Esophagus squamous epithelium (tissue), 5 donors: ENCODE measurements around the gene ARL4D. TPM values are rescaled to one million over a fixed set of nuclear protein-coding genes. Genes with fewer than 3 reads are reported as not detected.
"Not testable (repeated sequence)": the region's sequence is repeated elsewhere in the genome, so short reads cannot be mapped to it uniquely, and the experiment has no call there.

Source experiments
- DNase-seq: peaks from one replicate; lab custom pipeline; 2025; lab: John Stamatoyannopoulos, UW
- H3K27ac ChIP-seq, 4 donors: fragments of 200-600 bp; sonication (generic); one replicate each; pipeline ENCODE4 v1.5.1; 2016 to 2019; ENCODE audit warnings: mild to moderate bottlenecking in 1 of 4
- H3K27me3 ChIP-seq, 4 donors: fragments of 200-600 bp; sonication (generic); 1 replicate in 3 of 4; 2 replicates in 1 of 4; pipeline versions ENCODE4 v1.5.1 to v1.6.0; 2017 to 2021; ENCODE audit warnings: antibody characterized with exemption in 1 of 4
- H3K36me3 ChIP-seq, 3 donors: fragments of 200-600 bp; sonication (generic); one replicate each; pipeline ENCODE4 v1.5.1; 2016 to 2019
- H3K4me1 ChIP-seq, 3 donors: fragments of 200-600 bp; sonication (generic); one replicate each; pipeline ENCODE4 v1.5.1; 2017 to 2019
- H3K4me3 ChIP-seq, 4 donors: fragments of 200-600 bp; sonication (generic); 1 replicate in 3 of 4; 2 replicates in 1 of 4; pipeline ENCODE4 v1.5.1; 2016 to 2019; ENCODE audit warnings: mild to moderate bottlenecking in 2 of 4, moderate library complexity in 1 of 4
- H3K9me3 ChIP-seq, 3 donors: fragments of 200-600 bp; sonication (generic); one replicate each; pipeline ENCODE4 v1.5.1; 2016 to 2019
- POLR2A ChIP-seq, 4 donors: fragments of 450-650 bp; IDR thresholded peaks; one replicate each; pipeline ENCODE4 v1.6.1; 2017; ENCODE audit warnings: antibody characterized with exemption in 4 of 4, mild to moderate bottlenecking in 4 of 4, moderate library complexity in 3 of 4
- WGBS, 2 donors: methylation state at CpG; one replicate each; pipeline ENCODE4 v1.1.5; 2018; 5-methylcytosine and 5-hydroxymethylcytosine counted together
- intact Hi-C: fragments of 100-400 bp; cut with DNase I; formaldehyde crosslinking; loops from one replicate; pipeline ENCODE4 v1.15.0; 2022
- total RNA-seq, 4 donors: library from RNA; depleted of rRNA; stranded (reverse); fragments of >200 nt; gene quantifications; one replicate each; pipeline ENCODE4 v1.1.0, GENCODE V29; 2016
- TF ChIP-seq, protein P1 (sequence below), 6 experiments: fragments of 450-650 bp in 4 of 6; fragments of 200-600 bp in 2 of 6; sonication (generic) in 2 of 6; IDR thresholded peaks; one replicate each; pipeline ENCODE4 v1.5.1; 2016 to 2019; ENCODE audit warnings: antibody characterized with exemption in 6 of 6, mild to moderate bottlenecking in 4 of 6, moderate library complexity in 4 of 6
- donor health status: DM: yes; HTN: yes; CAD: no.

The ARL4D gene
- total RNA-seq, 4 donors from 2014 or later, result 54.2 to 94.1 (median 61.5) TPM

DNA sequence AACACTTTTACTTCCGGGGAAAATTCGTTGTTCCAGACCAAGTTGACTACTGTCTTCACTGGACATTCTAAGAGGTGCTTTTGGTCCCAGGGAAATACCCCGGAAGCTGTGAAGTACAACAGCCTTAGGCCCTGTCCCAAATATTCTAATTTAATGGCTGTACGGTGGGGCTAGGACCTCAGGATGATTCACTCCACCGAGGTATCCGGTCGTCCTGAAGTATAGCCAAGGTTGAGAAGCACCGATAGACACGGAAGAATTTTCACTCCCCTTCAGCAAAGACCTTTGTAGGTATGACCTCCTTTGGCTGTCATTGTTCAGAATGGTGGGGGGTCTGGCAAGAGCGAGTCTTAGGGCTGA, 34.9 kb upstream of the ARL4D start:
- intact Hi-C loops, result no loop called here
- TF ChIP-seq POLR2A (IDR thresholded peaks at IDR 0.05), result no peak
- TF ChIP-seq, protein P1, sequence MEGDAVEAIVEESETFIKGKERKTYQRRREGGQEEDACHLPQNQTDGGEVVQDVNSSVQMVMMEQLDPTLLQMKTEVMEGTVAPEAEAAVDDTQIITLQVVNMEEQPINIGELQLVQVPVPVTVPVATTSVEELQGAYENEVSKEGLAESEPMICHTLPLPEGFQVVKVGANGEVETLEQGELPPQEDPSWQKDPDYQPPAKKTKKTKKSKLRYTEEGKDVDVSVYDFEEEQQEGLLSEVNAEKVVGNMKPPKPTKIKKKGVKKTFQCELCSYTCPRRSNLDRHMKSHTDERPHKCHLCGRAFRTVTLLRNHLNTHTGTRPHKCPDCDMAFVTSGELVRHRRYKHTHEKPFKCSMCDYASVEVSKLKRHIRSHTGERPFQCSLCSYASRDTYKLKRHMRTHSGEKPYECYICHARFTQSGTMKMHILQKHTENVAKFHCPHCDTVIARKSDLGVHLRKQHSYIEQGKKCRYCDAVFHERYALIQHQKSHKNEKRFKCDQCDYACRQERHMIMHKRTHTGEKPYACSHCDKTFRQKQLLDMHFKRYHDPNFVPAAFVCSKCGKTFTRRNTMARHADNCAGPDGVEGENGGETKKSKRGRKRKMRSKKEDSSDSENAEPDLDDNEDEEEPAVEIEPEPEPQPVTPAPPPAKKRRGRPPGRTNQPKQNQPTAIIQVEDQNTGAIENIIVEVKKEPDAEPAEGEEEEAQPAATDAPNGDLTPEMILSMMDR (IDR thresholded peaks at IDR 0.05), result no peak
- H3K9me3 ChIP-seq, result peaks cover 0 to 6% (median 0%) of the 10 kb centered on the region in 3 donors
- WGBS, 2 donors, result 81 to 90% methylated on average over 8 to 10 of the region's 10 CpGs
- H3K4me1 ChIP-seq, result peaks cover 6 to 44% (median 18%) of the 10 kb centered on the region in 3 donors
- DNase-seq, result no peak
- no peak overlapping the region for H3K27ac ChIP-seq
- H3K4me3 ChIP-seq, result no peak overlapping the region
- H3K27me3 ChIP-seq, result no peaks in the 10 kb centered on the region
- no peaks in the 10 kb centered on the region for H3K36me3 ChIP-seq

DNA sequence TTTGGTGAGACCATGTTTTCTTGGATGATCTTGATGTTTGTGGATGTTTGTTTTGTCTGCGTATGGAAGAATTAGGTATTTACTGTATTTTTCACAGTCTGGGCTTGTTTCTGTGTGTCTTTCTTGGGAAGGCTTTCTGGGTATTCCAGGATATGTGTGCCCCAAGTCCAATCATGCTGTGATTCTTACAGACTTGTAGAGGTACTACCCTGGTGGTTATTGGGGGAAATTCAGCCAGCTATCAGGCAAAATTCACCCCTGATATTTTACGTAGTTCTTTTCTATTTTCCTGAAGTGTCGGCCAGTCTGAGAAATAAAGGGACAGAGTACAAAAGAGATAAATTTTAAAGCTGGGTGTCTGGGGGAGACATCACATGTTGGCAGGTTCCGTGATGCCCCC, 33.4 kb upstream of the ARL4D start:
- Histone ChIP-seq H3K4me1 (peaks cover 6 to 45% (median 24%) of the 10 kb centered on the region in 3 donors), H3K36me3 (no peaks in the 10 kb centered on the region), H3K9me3 (peaks cover 0 to 6% (median 0%) of the 10 kb centered on the region in 3 donors), H3K27ac (no peak overlapping the region), H3K27me3 (no peaks in the 10 kb centered on the region), H3K4me3 (no peak overlapping the region)
- DNase-seq, result no peak
- 86% methylated on average over 4 of the region's 4 CpGs for WGBS, 2 donors
- intact Hi-C loops, result no loop called here
- TF ChIP-seq POLR2A (IDR thresholded peaks at IDR 0.05), result no peak
- TF ChIP-seq, protein P1 (IDR thresholded peaks at IDR 0.05), result peak in 4 of 6 experiments; percentile 13 to 38 (median 24)

DNA sequence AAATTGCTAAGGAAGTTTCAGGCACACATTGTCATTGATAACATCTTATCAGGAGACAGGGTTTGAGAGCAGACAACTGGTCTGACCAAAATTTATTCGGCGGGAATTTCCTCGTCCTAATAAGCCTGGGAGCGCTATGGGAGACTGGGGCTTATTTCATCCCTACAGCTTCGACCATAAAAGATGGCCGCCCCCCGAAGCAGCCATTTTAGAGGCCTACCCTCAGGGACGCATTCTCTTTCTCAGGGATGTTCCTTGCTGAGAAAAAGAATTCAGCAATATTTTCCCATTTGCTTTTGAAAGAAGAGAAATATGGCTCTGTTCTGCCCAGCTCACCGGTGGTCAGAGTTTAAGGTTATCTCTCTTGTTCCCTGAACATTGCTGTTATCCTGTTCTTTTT, 32.9 kb upstream of the ARL4D start:
- WGBS, 2 donors, result 81 to 89% methylated on average over 9 of the region's 9 CpGs
- DNase-seq, intact Hi-C loops: not testable (repeated sequence)

DNA sequence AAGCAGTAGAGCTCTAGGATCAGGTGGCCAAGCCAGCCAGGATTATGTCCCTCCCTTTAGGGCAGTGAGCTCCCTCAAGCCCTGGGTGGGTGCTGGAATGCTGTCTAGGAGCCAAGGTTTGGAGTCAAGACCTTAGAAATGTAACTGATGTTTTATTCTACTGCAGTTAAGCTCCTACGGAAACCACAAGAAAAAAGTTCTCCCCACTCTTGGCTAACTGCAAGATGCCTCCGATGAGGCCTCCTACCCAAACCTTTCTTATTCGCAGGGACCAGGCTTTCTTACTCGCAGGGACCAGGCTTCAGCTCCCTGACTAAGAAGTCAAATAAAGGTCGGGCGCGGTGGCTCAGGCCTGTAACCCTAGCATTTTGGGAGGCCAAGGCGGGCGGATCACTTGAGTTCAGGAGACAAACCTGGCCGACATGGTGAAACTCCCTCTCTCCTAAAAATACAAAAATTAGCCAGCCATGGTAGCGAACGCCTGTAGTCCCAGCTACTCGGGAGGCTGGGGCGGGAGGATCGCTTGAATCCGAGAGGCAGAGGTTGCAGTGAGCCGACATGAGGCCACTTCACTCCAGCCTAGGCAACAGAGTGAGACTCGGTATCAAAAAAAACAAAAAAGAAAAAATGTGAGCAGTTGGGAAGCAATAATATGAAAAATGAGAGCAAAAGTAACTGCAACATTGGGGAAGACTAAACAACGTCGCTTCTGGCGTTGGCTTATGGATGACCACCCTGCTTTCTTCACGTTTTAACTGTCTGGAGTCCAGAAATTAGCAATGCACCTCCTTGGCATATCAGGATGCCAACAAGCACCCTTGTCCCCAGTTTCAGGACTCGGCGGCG, 31.7 kb upstream of the ARL4D start:
- intact Hi-C loops, result no loop called here
- WGBS, 2 donors, result 64 to 65% methylated on average over 21 to 23 of the region's 25 CpGs
- no peak for DNase-seq
- peaks cover 6 to 45% (median 22%) of the 10 kb centered on the region in 3 donors for H3K4me1 ChIP-seq
- TF ChIP-seq POLR2A (IDR thresholded peaks at IDR 0.05), result no peak
- TF ChIP-seq, protein P1 (IDR thresholded peaks at IDR 0.05), result no peak
- H3K36me3 ChIP-seq, result no peaks in the 10 kb centered on the region
- H3K27me3 ChIP-seq, result no peaks in the 10 kb centered on the region
- peak overlapping the region in 3 of 4 donors; percentile 60 to 75 (median 60) for H3K4me3 ChIP-seq
- peak overlapping the region; percentile 98 to 100 (median 99) for H3K27ac ChIP-seq
- H3K9me3 ChIP-seq, result no peaks in the 10 kb centered on the region

More for the DNA sequence above, 32.9 kb upstream of the ARL4D start:
- peaks cover 6 to 49% (median 24%) of the 10 kb centered on the region in 3 donors for H3K4me1 ChIP-seq
- not testable (repeated sequence) for H3K27me3 ChIP-seq, H3K36me3 ChIP-seq, H3K9me3 ChIP-seq, H3K4me3 ChIP-seq, H3K27ac ChIP-seq

DNA sequence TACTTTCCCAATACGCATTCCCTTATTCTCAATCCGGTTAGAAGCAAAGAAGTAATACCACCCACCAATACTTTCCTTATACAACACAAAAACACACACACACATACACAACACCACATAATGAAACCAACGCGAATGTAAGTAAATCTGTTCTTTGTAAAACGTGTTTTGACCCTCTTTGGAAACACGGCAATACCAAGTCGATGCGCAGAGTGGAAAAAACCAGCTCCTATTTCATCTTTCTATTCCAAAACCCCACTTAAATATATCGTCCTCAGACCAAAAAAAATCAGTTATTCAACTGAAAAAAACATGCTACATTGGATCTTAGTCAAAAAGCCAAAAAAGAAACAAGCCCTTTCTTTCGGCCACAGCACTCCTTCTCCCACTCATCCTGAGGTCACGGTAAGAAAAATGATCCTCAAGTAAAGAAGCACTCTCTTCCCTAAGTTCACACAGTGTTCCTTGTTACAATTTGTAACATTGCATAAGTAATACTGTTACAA, 31.0 kb upstream of the ARL4D start:
- peak in 1 of 4 donors; percentile 10 for TF ChIP-seq POLR2A (IDR thresholded peaks at IDR 0.05)
- TF ChIP-seq, protein P1 (IDR thresholded peaks at IDR 0.05), result no peak
- H3K27ac ChIP-seq, result peak overlapping the region; percentile 98 to 100 (median 99)
- no peaks in the 10 kb centered on the region for H3K27me3 ChIP-seq
- no peaks in the 10 kb centered on the region for H3K9me3 ChIP-seq
- 5 to 6% methylated on average over 11 of the region's 11 CpGs for WGBS, 2 donors
- peak overlapping the region; percentile 47 to 75 (median 60) for H3K4me3 ChIP-seq
- peaks cover 6 to 38% (median 19%) of the 10 kb centered on the region in 3 donors for H3K4me1 ChIP-seq
- intact Hi-C loops, result no loop called here
- DNase-seq, result no peak
- H3K36me3 ChIP-seq, result no peaks in the 10 kb centered on the region
